Mesenchymal stem cell (in vitro differentiated cells and primary cell): ENCODE data around the gene PFKFB3.
A peak's percentile ranks its signal among the peaks of the same experiment; 100 is the strongest.

Experiments
- DNase-seq: peaks from one replicate; pipeline ENCODE4 v3.0.0-alpha.2; 2013
- H2AFZ ChIP-seq: one replicate; pipeline ENCODE4 v1.6.1; 2013; ENCODE audit warnings: low read depth, mild to moderate bottlenecking, control low read depth, inconsistent platforms, low read length, moderate library complexity
- H2AK5ac ChIP-seq: 2 replicates; pipeline ENCODE4 v1.6.1; 2013; ENCODE audit warnings: low read length, moderate library complexity, mild to moderate bottlenecking, inconsistent platforms; ENCODE audit not compliant: severe bottlenecking
- H2BK120ac ChIP-seq: one replicate; pipeline ENCODE4 v1.6.1; 2013; ENCODE audit warnings: low read depth, mild to moderate bottlenecking, inconsistent platforms, low read length, moderate library complexity
- H2BK12ac ChIP-seq, 2 experiments: one replicate each; pipeline ENCODE4 v1.6.1; 2013; ENCODE audit warnings: inconsistent platforms in 2 of 2, low read length in 2 of 2, mild to moderate bottlenecking in 2 of 2, moderate library complexity in 2 of 2, control low read depth in 1 of 2
- H2BK15ac ChIP-seq: one replicate; pipeline ENCODE4 v1.6.1; 2013; ENCODE audit warnings: mild to moderate bottlenecking, low read depth, inconsistent platforms; ENCODE audit not compliant: poor library complexity, severe bottlenecking
- H2BK5ac ChIP-seq: 2 replicates; pipeline ENCODE4 v1.6.1; 2013; ENCODE audit warnings: low read depth, mild to moderate bottlenecking, low read length, control low read depth, inconsistent platforms; ENCODE audit not compliant: poor library complexity, severe bottlenecking
- H3K14ac ChIP-seq, 2 experiments: one replicate each; pipeline ENCODE4 v1.6.1; 2013; ENCODE audit warnings: inconsistent platforms in 2 of 2, low read length in 2 of 2, control low read depth in 1 of 2, mild to moderate bottlenecking in 1 of 2, moderate library complexity in 1 of 2
- H3K18ac ChIP-seq, 2 experiments: one replicate each; pipeline ENCODE4 v1.6.1; 2013; ENCODE audit warnings: inconsistent platforms in 2 of 2, low read length in 2 of 2, control low read depth in 1 of 2, low read depth in 1 of 2, mild to moderate bottlenecking in 1 of 2
- H3K23ac ChIP-seq, 2 experiments: one replicate each; pipeline ENCODE4 v1.6.1; 2013; ENCODE audit warnings: inconsistent platforms in 2 of 2, low read length in 2 of 2, mild to moderate bottlenecking in 2 of 2, moderate library complexity in 2 of 2, control low read depth in 1 of 2
- H3K27ac ChIP-seq: 2 replicates; pipeline ENCODE4 v1.5.1; 2013; ENCODE audit warnings: mild to moderate bottlenecking, moderate library complexity, low read length, control low read depth, inconsistent platforms; ENCODE audit not compliant: poor library complexity, severe bottlenecking
- H3K27me3 ChIP-seq, 2 experiments: 2 replicates each; pipeline versions ENCODE4 v1.6.1 to v1.7.0; 2013; ENCODE audit warnings: low read length in 2 of 2, mild to moderate bottlenecking in 2 of 2, moderate library complexity in 2 of 2, control low read depth in 1 of 2, inconsistent platforms in 1 of 2; ENCODE audit not compliant: control insufficient read depth in 1 of 2, insufficient read depth in 1 of 2
- H3K36me3 ChIP-seq, 2 experiments: 2 replicates each; pipeline versions ENCODE4 v1.6.1 to v1.7.0; 2013; ENCODE audit warnings: low read length in 2 of 2, control low read depth in 1 of 2, inconsistent platforms in 1 of 2, low read depth in 1 of 2, mild to moderate bottlenecking in 1 of 2; ENCODE audit not compliant: insufficient read depth in 2 of 2, control insufficient read depth in 1 of 2
- H3K4ac ChIP-seq, 2 experiments: one replicate each; pipeline ENCODE4 v1.6.1; 2013; ENCODE audit warnings: inconsistent platforms in 2 of 2, low read length in 2 of 2, mild to moderate bottlenecking in 2 of 2, moderate library complexity in 2 of 2, control low read depth in 1 of 2, low read depth in 1 of 2
- H3K4me1 ChIP-seq: 2 replicates; pipeline ENCODE4 v1.6.1; 2013; ENCODE audit warnings: low read depth, low read length, control low read depth; ENCODE audit not compliant: control insufficient read depth, insufficient read depth
- H3K4me2 ChIP-seq: 2 replicates; pipeline ENCODE4 v1.6.1; 2013; ENCODE audit warnings: low read length, mild to moderate bottlenecking, inconsistent platforms; ENCODE audit not compliant: poor library complexity, severe bottlenecking
- H3K4me3 ChIP-seq, 2 experiments: 2 replicates each; pipeline versions ENCODE4 v1.5.1 to v1.7.0; 2013; ENCODE audit warnings: low read length in 2 of 2, mild to moderate bottlenecking in 2 of 2, control low read depth in 1 of 2, low read depth in 1 of 2; ENCODE audit not compliant: insufficient read depth in 1 of 2
- H3K79me1 ChIP-seq: replicated peaks from 2 replicates; pipeline ENCODE4 v1.6.1; 2013; ENCODE audit warnings: mild to moderate bottlenecking, control low read depth, low read length, inconsistent platforms; ENCODE audit not compliant: poor library complexity, severe bottlenecking
- H3K9ac ChIP-seq: 2 replicates; pipeline ENCODE4 v1.7.0; 2013; ENCODE audit warnings: mild to moderate bottlenecking, low read length, moderate library complexity
- H3K9me3 ChIP-seq: 2 replicates; pipeline ENCODE4 v1.7.0; 2013; ENCODE audit warnings: mild to moderate bottlenecking, low read length; ENCODE audit not compliant: control insufficient read depth
- H4K8ac ChIP-seq: one replicate; pipeline ENCODE4 v1.6.1; 2013; ENCODE audit warnings: inconsistent platforms, mild to moderate bottlenecking, low read length, moderate library complexity
- H4K91ac ChIP-seq: one replicate; pipeline ENCODE4 v1.6.1; 2013; ENCODE audit warnings: mild to moderate bottlenecking, low read length, inconsistent platforms
- WGBS: methylation state at CpG from one replicate; pipeline ENCODE4 v1.1.7; 2013; ENCODE audit warnings: mixed read lengths; 5-methylcytosine and 5-hydroxymethylcytosine counted together

The PFKFB3 gene

DNA sequence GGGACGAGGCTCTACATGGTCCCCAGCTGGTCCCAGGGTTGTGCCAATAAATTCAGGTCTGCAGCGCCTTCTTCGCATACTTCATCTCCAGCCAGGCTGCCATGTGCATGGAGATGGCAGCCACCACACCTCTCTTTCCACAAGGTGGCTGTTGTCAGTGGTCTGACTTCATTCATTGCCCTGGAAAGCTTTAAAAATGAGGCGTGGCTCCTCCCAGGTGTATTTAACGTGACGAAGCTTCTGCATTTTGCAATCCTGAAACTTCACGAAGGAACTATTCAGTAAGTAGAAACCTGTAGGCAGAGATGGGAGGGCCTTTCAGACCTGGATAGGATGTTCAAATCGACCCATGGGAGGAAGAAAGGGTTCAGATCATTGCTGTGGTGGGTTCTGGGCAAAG lies 53.7 kb downstream of the PFKFB3 start:
- no peak overlapping the region for H3K4ac ChIP-seq
- H2AFZ ChIP-seq = no peak overlapping the region
- no peak overlapping the region for H3K14ac ChIP-seq
- no peak overlapping the region for H3K23ac ChIP-seq
- H3K27ac ChIP-seq = no peak overlapping the region
- H3K9me3 ChIP-seq = no peaks in the 10 kb centered on the region
- H2BK15ac ChIP-seq = no peak overlapping the region
- 93% methylated on average over 8 of the region's 8 CpGs for WGBS
- no peak overlapping the region for H4K8ac ChIP-seq
- no peak overlapping the region for H3K9ac ChIP-seq
- no peak overlapping the region for H2BK5ac ChIP-seq
- H4K91ac ChIP-seq = no peak overlapping the region
- no peaks in the 10 kb centered on the region for H3K27me3 ChIP-seq
- H3K79me1 ChIP-seq = no peaks in the 10 kb centered on the region
- no peak overlapping the region for H2BK12ac ChIP-seq
- no peak overlapping the region for H2AK5ac ChIP-seq
- no peak overlapping the region for H2BK120ac ChIP-seq
- H3K4me3 ChIP-seq = no peak overlapping the region
- H3K4me1 ChIP-seq = no peaks in the 10 kb centered on the region
- no peak overlapping the region for H3K18ac ChIP-seq
- H3K36me3 ChIP-seq = no peaks in the 10 kb centered on the region
- DNase-seq = no peak
- no peak overlapping the region for H3K4me2 ChIP-seq

DNA sequence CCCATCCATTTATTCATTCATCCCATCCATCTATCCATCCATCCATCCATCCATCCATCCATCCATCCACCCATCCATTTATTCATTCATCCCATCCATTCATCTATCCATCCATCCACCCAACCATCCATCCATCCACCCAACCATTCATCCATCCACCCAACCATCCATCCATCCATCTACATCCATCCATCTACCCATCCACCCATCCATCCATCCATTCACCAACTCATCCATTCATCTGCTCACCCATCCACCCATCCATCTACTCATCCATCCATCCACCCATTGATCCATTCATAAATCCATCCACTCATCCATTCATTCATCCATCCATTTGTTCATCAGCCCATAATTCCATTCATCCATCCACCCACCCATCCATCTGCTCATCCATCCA lies 56.4 kb downstream of the PFKFB3 start:
- Histone ChIP-seq H3K27me3 (no peaks in the 10 kb centered on the region), H3K14ac (no peak overlapping the region), H2BK120ac (no peak overlapping the region), H3K4me1 (no peaks in the 10 kb centered on the region), H3K79me1 (no peaks in the 10 kb centered on the region), H2AFZ (no peak overlapping the region), H4K8ac (no peak overlapping the region), H3K23ac (no peak overlapping the region), H3K36me3 (no peaks in the 10 kb centered on the region), H2BK15ac (no peak overlapping the region), H3K18ac (no peak overlapping the region), H3K4me2 (no peak overlapping the region), H3K27ac (no peak overlapping the region), H4K91ac (no peak overlapping the region), H3K9me3 (no peaks in the 10 kb centered on the region), H3K4ac (no peak overlapping the region), H3K9ac (no peak overlapping the region), H2BK5ac (no peak overlapping the region), H3K4me3 (no peak overlapping the region), H2BK12ac (no peak overlapping the region), H2AK5ac (no peak overlapping the region)
- no peak for DNase-seq

- H3K9me3 ChIP-seq = no peaks in the 10 kb centered on the region
- no peak overlapping the region for H3K4me2 ChIP-seq
- no peak overlapping the region for H3K14ac ChIP-seq
- no peaks in the 10 kb centered on the region for H3K36me3 ChIP-seq
- no peak overlapping the region for H3K18ac ChIP-seq
- no peak overlapping the region for H3K23ac ChIP-seq
- no peak overlapping the region for H4K91ac ChIP-seq
- no peak overlapping the region for H3K4me3 ChIP-seq
- no peak overlapping the region for H3K9ac ChIP-seq
- no CpG with 5 or more reads among the region's 3 CpGs for WGBS
- no peak overlapping the region for H3K27ac ChIP-seq
- H2BK5ac ChIP-seq = peak overlapping the region; percentile 19
- H2AK5ac ChIP-seq = no peak overlapping the region
- H3K4ac ChIP-seq = no peak overlapping the region
- H3K4me1 ChIP-seq = no peaks in the 10 kb centered on the region
- no peaks in the 10 kb centered on the region for H3K79me1 ChIP-seq
- no peak overlapping the region for H2AFZ ChIP-seq
- no peak for DNase-seq
- H2BK12ac ChIP-seq = no peak overlapping the region
- no peaks in the 10 kb centered on the region for H3K27me3 ChIP-seq
- H2BK15ac ChIP-seq = no peak overlapping the region
- no peak overlapping the region for H4K8ac ChIP-seq
- H2BK120ac ChIP-seq = no peak overlapping the region
Observed at GRCh38 chr10:6260843-6261242, 58.1 kb downstream of the PFKFB3 start.

- no peak overlapping the region for H3K4me3 ChIP-seq
- 32% methylated on average over 4 of the region's 6 CpGs for WGBS
- H3K14ac ChIP-seq = no peak overlapping the region
- no peaks in the 10 kb centered on the region for H3K4me1 ChIP-seq
- no peak overlapping the region for H3K4me2 ChIP-seq
- no peak overlapping the region for H2BK12ac ChIP-seq
- no peak overlapping the region for H4K8ac ChIP-seq
- H3K27me3 ChIP-seq = no peaks in the 10 kb centered on the region
- H2AK5ac ChIP-seq = no peak overlapping the region
- H3K18ac ChIP-seq = no peak overlapping the region
- no peak for DNase-seq
- no peak overlapping the region for H3K23ac ChIP-seq
- no peak overlapping the region for H3K4ac ChIP-seq
- no peaks in the 10 kb centered on the region for H3K9me3 ChIP-seq
- no peak overlapping the region for H4K91ac ChIP-seq
- H3K36me3 ChIP-seq = peaks cover 0 to 2% of the 10 kb centered on the region in 2 experiments
- H2BK5ac ChIP-seq = no peak overlapping the region
- no peak overlapping the region for H2BK120ac ChIP-seq
- H3K79me1 ChIP-seq = no peaks in the 10 kb centered on the region
- H2BK15ac ChIP-seq = no peak overlapping the region
- no peak overlapping the region for H3K9ac ChIP-seq
- H2AFZ ChIP-seq = no peak overlapping the region
- no peak overlapping the region for H3K27ac ChIP-seq
Observed at GRCh38 chr10:6267941-6268340, 65.2 kb downstream of the PFKFB3 start.
